GM18520 (cell line): Measurements from ENCODE around the gene CBX8.
"Not testable (repeated sequence)": the region's sequence is repeated elsewhere in the genome, so short reads cannot be mapped to it uniquely, and the experiment has no call there.

ENCODE experiments used
- ATAC-seq: cut with Tn5 transposase; IDR thresholded peaks from one replicate; pipeline ENCODE4 v1.9.1; 2021; ENCODE audit not compliant: unreplicated experiment

CBX8 gene

DNA sequence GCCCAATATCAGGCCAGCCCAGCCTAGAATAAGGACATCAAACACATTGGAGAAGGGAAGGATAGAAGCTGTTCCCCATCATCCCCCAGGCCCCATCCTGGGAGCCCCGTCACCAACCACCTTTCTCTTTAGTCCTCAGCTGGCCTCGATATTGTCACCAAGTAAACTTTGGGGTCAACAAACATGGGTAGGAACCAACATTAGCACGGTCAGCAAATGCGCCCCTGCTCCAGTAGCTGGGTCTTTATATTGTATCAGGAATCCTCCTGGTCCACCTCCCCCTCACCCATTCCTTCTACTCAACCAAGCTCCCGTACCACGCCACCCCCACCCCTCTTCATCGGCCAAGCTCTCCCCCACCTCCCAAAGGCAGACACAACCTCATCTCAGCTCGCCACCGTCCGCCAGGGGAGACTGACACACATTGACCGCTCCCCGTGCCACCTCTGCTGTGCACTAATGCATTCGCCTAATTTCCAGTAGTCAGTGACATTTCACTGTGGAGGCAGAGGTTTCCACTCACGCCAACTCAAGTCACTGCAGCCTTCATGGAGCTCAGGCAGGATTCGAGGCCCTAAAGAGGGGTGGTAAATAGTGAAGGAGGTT, 39.6 kb downstream of the CBX8 start:
- no peak for ATAC-seq

DNA sequence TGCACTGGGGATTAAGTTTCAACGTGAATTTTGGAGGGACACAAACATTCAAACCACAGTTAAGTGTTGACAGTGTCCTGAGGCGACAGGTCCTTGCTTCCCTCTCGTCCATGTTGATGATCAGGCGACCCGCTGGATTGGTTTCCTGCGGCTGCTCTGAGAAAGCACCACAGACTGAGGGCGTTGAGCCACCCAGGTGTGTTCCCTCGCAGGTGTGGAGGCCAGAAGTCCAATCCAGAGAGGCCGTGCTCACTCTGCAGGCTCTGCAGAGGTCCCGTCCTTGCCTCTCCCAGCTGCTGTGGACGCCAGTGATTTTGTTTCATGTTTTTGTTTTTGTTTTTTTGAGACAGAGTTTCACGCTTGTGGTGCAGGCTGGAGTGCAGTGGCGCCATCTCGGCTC, 41.3 kb downstream of the CBX8 start:
- ATAC-seq: no peak

DNA sequence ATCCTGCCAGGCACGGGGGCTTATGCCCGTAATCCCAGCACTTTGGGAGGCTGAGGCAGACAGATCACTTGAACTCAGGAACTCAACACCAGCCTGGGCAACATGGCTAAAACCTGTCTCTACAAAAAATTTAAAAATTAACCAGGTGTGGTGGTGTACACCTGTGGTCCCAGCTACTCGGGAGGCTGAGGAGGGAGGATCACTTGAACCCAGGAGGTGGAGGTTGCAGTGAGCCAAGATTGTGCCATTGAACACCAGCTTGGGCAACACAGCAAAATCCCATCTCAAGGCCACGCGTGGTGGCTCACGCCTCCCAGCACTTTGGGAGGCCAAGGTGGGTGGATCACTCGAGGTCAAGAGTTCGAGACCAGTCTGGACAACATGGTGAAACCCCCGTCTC, 42.0 kb downstream of the CBX8 start:
- ATAC-seq: not testable (repeated sequence)

DNA sequence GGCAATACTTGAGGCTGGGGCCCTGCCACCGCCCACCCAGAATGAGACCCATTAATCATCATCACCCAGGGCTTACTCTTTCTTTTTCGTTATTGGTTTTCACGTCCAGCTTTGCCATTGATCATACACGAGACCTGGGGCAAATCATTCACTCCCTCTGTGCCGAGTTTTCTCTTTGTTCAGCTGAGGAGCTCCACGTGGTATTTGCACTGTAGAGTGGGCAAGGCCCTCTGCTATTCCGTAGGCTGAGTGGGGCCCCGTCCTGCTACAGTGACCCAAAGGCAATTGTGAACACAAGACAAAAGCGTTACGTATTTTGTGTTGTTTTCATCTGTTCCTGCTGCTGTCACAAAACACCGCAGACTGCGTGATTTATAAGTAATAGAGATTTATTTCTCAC, 42.5 kb downstream of the CBX8 start:
- ATAC-seq: no peak

DNA sequence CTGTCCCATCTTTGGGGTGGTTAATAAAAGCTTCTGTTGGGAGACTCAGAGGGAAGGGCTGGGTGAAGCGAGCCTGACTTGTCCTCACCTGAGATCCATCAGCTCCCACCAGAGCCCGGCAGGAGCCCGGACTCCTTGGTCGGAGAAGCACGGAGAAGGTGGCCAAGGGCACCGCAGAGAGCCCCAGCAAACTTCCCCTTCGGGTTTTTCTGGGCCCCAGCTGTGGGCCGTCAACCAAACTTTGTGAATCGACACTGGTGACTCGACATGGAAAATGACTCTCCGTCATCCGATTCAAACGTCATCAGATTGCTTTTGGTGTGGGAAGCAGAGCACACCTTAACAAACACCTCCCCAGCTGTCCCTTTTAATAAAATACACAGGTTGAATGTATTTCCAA, 44.7 kb downstream of the CBX8 start:
- no peak for ATAC-seq

DNA sequence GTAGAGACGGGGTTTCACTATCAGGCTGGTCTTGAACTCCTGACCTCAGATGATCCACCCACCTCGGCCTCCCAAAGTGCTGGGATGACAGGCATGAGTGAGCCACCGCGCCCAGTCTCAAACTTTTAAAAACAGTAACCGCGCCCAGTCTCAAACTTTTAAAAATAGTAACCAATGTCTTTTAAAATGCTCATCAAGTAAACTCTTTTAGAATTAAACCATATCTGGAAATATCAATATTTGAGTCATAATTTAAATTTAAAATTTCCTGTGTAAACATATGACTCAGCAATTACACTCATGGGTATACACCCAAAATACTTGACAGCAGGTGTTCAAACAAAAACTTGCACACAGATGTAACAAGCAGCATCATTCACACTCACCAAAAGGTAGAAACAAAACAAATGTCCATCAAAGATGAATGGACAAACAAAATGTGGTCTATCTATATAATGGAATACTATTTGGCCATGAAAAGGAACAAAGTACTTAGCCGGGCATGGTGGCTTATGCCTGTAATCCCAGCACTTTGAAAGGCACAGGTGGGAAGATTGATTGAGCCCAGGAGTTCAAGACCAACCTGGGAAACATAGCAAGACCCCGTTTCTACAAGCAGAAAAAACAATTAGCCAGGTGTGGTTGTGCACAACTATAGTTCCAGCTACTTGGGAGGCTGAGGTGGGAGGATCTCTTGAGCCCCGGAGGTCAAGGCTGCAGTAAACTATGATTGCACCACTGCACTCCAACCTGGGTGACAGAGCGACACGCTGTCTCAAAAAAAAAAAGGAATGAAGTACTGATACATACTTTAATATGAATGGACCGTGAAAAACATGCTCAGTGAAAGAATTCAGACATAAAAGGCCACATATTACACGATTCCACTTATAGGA, 46.0 kb downstream of the CBX8 start:
- no peak for ATAC-seq

DNA sequence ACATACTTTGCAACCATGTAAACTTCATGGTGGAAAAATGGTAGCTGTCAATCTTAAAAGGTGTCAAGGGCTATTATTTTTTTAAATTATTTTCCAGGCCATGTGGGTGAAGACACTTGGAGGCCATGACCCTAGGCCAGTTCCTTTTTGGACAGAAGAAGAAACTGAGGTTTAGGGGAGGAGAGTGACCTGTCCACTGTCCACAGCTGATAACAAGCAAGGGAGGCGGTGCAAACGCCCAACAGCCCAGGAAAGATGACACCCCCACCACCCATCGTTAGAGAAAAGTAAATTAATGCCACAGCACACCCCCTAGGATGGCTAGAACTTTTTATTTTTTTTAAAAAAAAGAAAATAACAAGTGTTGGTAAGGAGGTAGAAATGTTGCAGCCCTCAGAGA, 46.9 kb downstream of the CBX8 start:
- ATAC-seq: no peak

DNA sequence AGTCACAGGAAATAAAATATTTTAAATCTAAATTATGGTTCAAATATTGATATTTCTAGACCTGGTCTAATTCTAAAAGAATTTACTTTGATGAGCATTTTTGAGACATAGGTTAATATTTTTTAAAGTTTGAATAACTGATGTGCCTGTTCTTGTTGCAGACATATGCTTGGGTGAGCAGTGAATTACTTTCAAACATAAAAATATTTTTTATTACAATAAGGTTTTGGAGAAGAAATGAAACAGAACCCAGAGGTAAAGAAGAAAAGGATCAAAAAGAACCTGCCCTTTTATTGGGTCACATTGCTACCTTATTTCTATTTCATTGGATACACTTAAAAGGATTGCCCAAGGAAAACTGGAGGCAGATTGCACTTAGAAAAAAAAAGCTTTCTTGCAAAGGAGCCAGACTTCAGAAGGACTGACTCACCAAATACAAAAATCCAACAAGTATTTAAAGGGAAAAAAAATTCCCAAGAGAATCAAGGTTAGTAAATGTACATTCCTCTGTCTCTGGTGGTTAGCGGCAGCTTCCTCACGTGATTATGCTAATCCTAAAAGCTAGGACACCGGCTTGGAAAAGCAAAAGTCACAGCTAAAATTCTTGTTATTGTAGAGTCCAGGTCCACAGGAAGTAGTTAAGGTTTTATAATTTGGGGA, 47.6 kb downstream of the CBX8 start:
- no peak for ATAC-seq

DNA sequence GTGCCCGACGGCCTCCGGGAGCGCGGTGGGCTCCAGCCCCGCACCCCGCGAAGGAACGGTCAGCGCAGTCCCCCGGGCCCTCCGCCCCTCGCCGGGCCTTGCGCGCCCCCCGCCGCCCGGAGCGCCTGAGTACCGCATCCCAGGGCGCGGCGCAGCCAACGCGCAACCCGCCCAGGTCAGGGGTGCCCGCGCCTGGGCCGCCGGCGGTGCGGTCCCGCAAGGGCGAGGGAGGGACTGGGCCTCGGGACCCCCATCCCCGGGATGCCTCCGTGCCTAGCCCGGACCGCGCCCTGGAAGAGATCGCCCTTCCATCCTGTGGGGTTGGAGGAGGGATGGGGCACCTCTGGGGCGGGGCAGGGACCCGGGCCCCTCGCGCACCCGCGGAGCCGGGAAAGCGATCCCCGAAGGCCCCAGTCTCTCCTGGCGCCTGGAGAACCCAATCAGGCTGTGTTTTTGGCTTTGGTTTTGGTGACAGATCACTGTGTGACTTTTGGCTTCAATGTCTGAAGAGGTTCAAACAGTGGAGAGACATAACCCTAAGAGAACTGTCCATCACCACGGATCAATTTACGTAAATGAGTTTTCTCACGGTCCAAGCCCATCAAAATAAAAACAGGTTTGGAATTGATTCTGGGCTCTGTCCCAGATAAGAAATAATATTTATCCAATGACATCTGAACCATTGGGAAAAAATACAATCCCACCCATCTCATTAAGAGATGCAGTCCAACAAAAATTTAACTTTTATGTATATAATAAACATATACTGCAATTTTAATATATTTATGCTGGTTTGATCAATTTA, 48.4 kb downstream of the CBX8 start:
- no peak for ATAC-seq

DNA sequence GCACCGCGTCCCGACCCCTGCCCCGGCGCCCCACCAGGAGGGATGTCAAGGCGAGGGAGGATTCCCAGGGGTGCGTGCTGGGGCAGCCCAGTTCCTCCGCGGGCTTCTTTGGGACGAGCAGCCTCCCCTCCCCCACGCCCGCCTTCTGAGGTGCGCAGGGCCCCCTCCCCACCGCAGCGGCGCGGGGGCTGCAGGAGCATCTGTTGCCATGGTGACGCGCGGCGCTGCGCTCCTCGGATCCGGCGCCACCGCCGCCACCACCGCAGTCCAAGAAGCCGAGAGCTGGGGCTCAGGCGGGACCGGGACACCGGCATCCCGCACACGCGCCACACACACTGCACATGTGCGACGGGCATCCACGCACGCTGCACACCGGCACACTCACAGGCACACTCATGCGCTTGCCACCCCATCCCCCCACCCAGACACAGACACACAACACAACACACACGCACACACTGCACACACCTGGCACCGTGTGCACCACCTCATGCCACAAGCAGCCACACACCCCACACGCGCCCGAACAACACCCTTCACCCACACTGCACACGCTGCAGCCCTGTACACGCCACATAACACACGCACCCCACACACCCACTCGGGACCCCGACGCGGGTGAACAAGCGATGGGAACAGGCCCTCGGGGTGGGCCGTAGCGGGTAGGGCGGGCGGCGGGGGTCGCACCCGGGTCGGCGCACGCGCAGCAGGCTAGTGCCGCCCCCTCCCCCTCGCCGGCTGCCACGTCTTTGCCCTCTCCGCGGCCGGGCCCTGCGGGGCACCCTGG, 49.2 kb downstream of the CBX8 start:
- ATAC-seq: no peak

DNA sequence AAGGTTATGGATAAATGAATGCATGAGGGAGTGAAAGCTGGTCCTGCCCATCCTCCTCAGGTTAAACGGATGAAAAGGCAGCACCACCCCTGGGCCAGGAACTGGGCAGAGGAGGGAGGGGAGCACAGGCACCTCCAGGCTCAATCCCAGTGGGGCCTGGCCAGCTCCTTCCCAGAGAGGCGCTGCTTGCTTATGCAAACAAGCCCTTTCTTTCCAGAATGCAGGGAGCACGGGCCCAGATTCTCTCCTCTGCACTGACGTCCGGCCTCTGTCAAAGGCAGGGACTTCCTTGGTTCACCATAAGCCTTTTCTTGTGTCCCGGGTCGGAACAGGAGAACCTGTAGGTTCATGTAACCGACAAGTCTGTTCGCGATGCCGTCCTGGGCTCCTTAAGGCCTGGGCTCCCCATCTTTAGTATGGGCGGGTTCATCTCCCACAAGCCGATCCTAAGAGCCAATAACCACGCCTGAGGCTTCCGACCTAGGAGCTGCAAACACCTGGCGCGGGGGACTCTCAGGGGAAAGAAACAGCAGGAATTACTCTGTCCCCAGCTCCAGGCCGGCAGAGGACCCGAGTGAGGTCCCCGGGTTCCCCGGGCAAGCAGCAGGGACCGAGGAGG, 49.9 kb downstream of the CBX8 start:
- ATAC-seq: no peak

DNA sequence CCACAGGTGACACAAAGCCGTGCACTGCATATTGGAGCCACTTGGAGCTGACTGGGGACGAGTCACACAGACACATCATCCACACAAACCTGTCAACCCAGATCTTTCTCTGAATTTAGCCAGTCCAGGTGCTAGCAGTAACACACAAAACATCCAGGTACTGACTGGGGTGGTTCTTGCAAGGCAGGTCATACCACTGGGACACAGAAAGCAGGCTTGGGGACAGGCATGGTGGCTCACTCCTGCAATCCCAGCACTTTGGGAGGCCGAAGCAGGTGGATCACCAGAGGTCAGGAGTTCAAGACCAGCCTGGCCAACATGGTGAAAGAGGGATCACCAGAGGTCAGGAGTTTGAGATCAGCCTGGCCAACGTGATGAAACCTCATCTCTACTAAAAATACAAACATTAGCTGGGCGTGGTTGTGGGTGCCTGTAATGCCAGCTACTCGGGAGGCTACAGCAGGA, 51.2 kb downstream of the CBX8 start:
- ATAC-seq: no peak

DNA sequence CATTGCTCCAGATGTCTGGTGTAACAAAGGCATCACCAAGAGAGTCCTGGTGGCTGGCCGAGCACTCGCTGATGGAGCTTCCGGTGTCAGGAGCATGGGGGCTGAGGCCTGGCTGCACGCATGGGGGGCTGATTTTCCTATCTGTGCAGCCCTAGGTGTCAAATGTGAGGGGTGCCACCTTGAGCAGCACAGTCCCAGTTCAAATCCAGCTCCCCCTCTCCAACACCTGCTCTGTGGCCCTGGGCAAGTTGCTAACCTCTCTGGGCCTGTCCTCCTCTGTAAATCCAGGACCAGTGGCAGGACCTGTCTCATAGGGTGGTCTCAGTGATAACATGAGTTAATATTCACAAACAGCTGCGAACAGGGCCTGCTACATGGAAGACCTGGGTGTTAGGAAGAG, 53.3 kb downstream of the CBX8 start:
- no peak for ATAC-seq

DNA sequence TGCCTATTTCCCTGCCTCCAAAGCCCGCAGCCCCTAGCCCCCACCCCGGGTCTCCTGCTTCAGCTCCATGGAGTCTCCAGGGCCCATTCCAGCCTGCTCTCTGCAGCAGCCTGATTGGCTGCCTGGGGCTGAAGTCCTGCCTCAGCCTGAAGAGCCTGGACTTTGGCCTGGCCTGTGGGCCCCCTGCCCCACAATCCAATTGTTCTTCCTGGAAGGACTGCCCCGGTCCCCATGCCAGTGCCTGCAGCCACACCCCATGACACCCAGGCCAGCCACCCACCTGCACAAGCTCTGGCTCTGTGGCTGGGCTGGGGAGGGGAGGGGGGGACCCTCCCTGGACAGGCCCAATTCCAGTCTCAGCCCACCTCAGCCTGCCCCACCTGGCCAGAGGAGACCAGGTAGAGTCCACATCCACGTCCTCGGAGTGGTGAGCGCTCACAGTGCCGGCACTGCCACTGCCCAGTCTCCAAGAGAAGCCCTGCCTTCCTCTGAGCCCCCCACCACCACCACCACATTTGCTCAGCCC, 53.9 kb downstream of the CBX8 start:
- no peak for ATAC-seq

DNA sequence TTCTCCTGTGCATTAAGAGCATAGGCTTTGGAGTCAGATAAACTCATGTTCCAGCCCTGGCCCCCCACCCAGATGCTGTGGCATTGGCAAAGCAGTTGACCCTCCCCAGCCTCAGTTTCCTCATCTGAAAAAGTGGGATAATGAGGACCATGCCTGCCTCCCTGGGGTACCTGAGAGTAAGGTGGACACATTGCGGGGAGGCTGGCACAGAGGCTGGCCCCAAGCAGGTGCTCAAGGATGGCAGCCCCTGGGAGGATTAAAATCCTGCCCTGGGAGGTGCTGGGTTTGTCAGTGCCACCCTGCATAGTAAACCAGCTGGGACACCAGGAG, 54.3 kb downstream of the CBX8 start:
- no peak for ATAC-seq
